ENCODE data around the gene PDPK1. TPM values are rescaled to one million over a fixed set of nuclear protein-coding genes. Genes with fewer than 3 reads are reported as not detected.
"Not testable (repeated sequence)": the region's sequence is repeated elsewhere in the genome, so short reads cannot be mapped to it uniquely, and the experiment has no call there.

The PDPK1 gene
- total RNA-seq, 2 experiments from 2014 or later, result 14.4 to 40.6 TPM

DNA sequence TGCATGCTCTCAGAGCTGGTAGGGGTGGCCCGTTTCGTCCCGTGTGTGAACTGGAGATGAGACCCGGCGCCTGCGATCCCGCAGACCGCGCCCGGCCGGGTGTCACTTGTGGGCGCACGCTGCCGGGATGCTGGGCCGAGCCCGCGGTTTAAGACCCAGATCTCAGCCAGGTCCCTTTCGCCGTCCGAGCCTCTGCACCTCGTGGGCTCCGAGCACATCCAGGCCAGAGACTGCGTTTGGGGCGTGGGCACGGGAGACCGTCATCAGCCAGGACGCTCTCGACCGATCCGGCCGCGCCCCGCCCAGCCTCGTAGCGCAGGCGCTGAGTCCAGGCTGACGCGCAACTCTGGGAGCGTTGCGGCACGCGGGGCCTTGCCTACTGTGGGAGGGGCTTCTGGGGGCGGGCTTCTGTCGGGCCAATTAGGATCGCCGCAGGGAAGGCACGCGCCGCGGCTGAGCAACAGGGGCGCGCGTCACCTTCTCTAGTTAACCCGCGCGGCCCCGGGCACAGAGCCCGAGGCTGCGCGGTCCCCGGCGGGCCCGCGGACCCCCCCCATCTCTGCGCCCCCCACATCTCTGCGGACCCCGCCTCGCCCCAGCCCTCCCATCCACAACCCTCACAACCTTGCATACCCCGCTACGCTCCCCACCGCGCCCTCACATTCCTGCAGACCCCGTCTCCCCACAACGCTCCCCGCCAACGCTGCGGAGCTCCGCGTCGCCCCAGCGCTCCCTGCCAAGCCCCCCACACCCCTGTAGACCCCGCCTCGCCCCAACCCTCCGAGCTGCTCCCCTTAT is 5.9 kb upstream of the PDPK1 start:
- peak; percentile 97 for DNase-seq (ENCODE audit: low spot score)
- peak overlapping the region; percentile 99 for H3K4me2 ChIP-seq (ENCODE audit: low read length)
- H3K9me2 ChIP-seq (ENCODE audit: insufficient read depth, low read length), result no peaks in the 10 kb centered on the region
- CTCF ChIA-PET (ENCODE audit: unreplicated experiment), result no interaction called here
- no peaks in the 10 kb centered on the region for H4K20me1 ChIP-seq (ENCODE audit: insufficient read depth, low read length)
- intact Hi-C loops (cut with micrococcal nuclease; ENCODE audit: unreplicated experiment), result loop anchor here (2.0 to 10.0 kb wide), 4 partner anchors 19 to 223 kb away; partner anchors contain the start of genes ATP6V0C and SRRM2
- BruUV-seq (replicated peaks), result no TSS peak
- H3K9me3 ChIP-seq (ENCODE audit: low read length), result no peaks in the 10 kb centered on the region
- POLR2A ChIA-PET, result interaction anchor here (0.5 to 1.3 kb wide), 4 partner anchors 11 to 376 kb away, joined by 3 to 6 read pairs (median 4); partner anchors contain the start of gene AMDHD2
- H3K4me3 ChIP-seq (ENCODE audit: low read depth, low read length, poor library complexity, severe bottlenecking), result peak overlapping the region; percentile 70
- H3K36me3 ChIP-seq (ENCODE audit: insufficient read depth, low read length), result peaks cover 17% of the 10 kb centered on the region
- H3K4me1 ChIP-seq (ENCODE audit: insufficient read depth, low read length, poor library complexity, severe bottlenecking), result peaks cover 18% of the 10 kb centered on the region
- H3K27ac ChIP-seq (ENCODE audit: low read depth, low read length, poor library complexity, severe bottlenecking), result peak overlapping the region; percentile 69
- peak overlapping the region; percentile 82; the same call in 1 of the 2 replicates for H2AFZ ChIP-seq (ENCODE audit: low read length)
- no peaks in the 10 kb centered on the region for H3K79me2 ChIP-seq (ENCODE audit: insufficient read depth, low read depth, low read length)
- TF ChIP-seq, protein P1, sequence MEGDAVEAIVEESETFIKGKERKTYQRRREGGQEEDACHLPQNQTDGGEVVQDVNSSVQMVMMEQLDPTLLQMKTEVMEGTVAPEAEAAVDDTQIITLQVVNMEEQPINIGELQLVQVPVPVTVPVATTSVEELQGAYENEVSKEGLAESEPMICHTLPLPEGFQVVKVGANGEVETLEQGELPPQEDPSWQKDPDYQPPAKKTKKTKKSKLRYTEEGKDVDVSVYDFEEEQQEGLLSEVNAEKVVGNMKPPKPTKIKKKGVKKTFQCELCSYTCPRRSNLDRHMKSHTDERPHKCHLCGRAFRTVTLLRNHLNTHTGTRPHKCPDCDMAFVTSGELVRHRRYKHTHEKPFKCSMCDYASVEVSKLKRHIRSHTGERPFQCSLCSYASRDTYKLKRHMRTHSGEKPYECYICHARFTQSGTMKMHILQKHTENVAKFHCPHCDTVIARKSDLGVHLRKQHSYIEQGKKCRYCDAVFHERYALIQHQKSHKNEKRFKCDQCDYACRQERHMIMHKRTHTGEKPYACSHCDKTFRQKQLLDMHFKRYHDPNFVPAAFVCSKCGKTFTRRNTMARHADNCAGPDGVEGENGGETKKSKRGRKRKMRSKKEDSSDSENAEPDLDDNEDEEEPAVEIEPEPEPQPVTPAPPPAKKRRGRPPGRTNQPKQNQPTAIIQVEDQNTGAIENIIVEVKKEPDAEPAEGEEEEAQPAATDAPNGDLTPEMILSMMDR (conservative IDR thresholded peaks at IDR 0.05; ENCODE audit: low read length), result no peak
- no peak for TF ChIP-seq EZH2phosphoT487 (IDR thresholded peaks at IDR 0.05; ENCODE audit: borderline replicate concordance, low read depth, low read length)

DNA sequence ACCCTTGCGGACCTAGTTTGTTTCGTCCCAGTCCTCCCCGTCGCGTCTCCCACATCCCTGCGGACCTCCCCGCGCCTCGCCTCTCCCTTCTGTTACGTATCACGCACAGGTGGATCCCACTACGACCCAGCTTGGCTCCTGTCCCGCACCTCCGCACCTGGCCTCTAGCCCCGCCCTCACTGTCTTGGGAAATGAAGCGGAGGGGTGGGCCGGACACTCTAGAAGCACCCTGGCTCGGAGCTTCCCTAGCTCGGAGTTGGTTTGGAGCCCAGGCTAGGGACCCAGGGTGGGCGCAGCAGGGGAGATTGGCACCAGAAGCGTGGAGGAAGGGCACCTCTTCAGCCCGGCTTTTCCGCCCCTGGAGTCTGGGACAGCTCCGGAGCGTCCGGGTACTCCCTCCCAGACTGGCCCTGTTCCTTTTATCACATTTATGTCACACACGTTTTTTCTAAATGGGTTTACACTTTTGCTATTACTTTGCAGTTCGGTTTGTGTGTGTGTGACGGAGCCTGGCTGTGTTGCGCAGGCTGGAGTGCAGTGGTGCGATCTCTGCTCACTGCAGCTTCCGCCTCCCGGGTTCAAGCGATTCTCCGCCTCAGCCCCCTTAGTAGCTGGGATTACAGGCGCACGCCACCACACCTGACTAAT is 5.2 kb upstream of the PDPK1 start:
- peak; percentile 71 for DNase-seq (ENCODE audit: low spot score)
- Histone ChIP-seq H4K20me1 (ENCODE audit: insufficient read depth, low read length) (no peaks in the 10 kb centered on the region), H3K36me3 (ENCODE audit: insufficient read depth, low read length) (peaks cover 17% of the 10 kb centered on the region), H3K4me2 (ENCODE audit: low read length) (peak overlapping the region; percentile 99), H3K79me2 (ENCODE audit: insufficient read depth, low read depth, low read length) (no peaks in the 10 kb centered on the region), H3K4me1 (ENCODE audit: insufficient read depth, low read length, poor library complexity, severe bottlenecking) (peaks cover 18% of the 10 kb centered on the region), H3K9me2 (ENCODE audit: insufficient read depth, low read length) (no peaks in the 10 kb centered on the region), H3K4me3 (ENCODE audit: low read depth, low read length, poor library complexity, severe bottlenecking) (peak overlapping the region; percentile 70), H2AFZ (ENCODE audit: low read length) (peak overlapping the region; percentile 82; the same call in 1 of the 2 replicates), H3K27ac (ENCODE audit: low read depth, low read length, poor library complexity, severe bottlenecking) (peak overlapping the region; percentile 69), H3K9me3 (ENCODE audit: low read length) (no peaks in the 10 kb centered on the region)
- intact Hi-C loops (cut with micrococcal nuclease; ENCODE audit: unreplicated experiment), result loop anchor here (2.0 to 10.0 kb wide), 4 partner anchors 20 to 222 kb away; partner anchors contain the start of genes ATP6V0C and SRRM2
- CTCF ChIA-PET (ENCODE audit: unreplicated experiment), result interaction anchor here (0.6 kb wide), 1 partner anchor 13 kb away, joined by 3 read pairs; the partner anchor contains the start of gene AMDHD2
- no TSS peak for BruUV-seq (replicated peaks)
- POLR2A ChIA-PET, result interaction anchor here (0.5 to 1.3 kb wide), 3 partner anchors 12 to 375 kb away, joined by 3 to 5 read pairs (median 4); partner anchors contain the start of gene AMDHD2
- TF ChIP-seq EZH2phosphoT487 (IDR thresholded peaks at IDR 0.05; ENCODE audit: borderline replicate concordance, low read depth, low read length), result no peak
- TF ChIP-seq, protein P1 (conservative IDR thresholded peaks at IDR 0.05; ENCODE audit: low read length), result no peak

DNA sequence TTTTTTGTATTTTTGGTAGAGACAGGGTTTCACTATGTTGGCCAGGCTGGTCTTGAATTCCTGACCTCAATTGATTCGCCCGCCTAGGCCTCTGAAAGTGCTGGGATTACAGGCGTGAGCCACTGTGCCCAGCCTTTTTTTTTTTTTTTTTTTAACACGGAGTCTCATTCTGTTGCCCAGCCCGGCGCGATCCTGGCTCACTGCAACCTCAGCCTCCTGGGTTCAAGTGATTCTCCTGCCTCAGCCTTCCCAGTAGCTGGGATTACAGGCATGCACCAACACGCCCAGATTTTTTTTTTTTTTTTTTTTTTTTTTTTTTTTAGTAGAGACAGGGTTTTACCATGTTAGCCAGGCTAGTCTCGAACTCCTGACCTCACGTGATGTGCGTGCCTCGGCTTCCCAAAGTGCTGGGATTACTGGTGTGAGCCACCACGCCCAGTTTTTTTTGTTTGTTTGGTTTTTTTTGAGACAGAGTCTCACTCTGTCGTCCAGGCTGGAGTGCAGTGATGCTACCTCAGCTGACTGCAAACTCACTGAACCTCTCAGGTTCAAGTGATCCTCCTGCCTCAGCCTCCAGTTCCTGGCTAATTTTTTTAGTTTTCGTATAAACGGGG is 4.6 kb upstream of the PDPK1 start:
- not testable (repeated sequence) for DNase-seq (ENCODE audit: low spot score); H4K20me1 ChIP-seq (ENCODE audit: insufficient read depth, low read length); H3K79me2 ChIP-seq (ENCODE audit: insufficient read depth, low read depth, low read length); H3K9me2 ChIP-seq (ENCODE audit: insufficient read depth, low read length); H3K9me3 ChIP-seq (ENCODE audit: low read length); BruUV-seq (replicated peaks)
- H3K4me1 ChIP-seq (ENCODE audit: insufficient read depth, low read length, poor library complexity, severe bottlenecking), result peaks cover 18% of the 10 kb centered on the region
- POLR2A ChIA-PET, result interaction anchor here (1.2 to 1.3 kb wide), 2 partner anchors 13 to 20 kb away, joined by 4 to 5 read pairs; partner anchors contain the start of gene AMDHD2
- peak overlapping the region; percentile 69 for H3K27ac ChIP-seq (ENCODE audit: low read depth, low read length, poor library complexity, severe bottlenecking)
- H3K36me3 ChIP-seq (ENCODE audit: insufficient read depth, low read length), result peaks cover 15% of the 10 kb centered on the region
- H3K4me2 ChIP-seq (ENCODE audit: low read length), result peak overlapping the region; percentile 99
- intact Hi-C loops (cut with micrococcal nuclease; ENCODE audit: unreplicated experiment), result loop anchor here (2.0 to 10.0 kb wide), 4 partner anchors 20 to 222 kb away; partner anchors contain the start of genes ATP6V0C and SRRM2
- H3K4me3 ChIP-seq (ENCODE audit: low read depth, low read length, poor library complexity, severe bottlenecking), result peak overlapping the region; percentile 70
- CTCF ChIA-PET (ENCODE audit: unreplicated experiment), result interaction anchor here (0.6 kb wide), 1 partner anchor 13 kb away, joined by 3 read pairs; the partner anchor contains the start of gene AMDHD2
- H2AFZ ChIP-seq (ENCODE audit: low read length), result peak overlapping the region; percentile 82; the same call in 1 of the 2 replicates

All from OCI-LY7 (cell line).